Esophagus squamous epithelium (tissue), 4 donors: Measurements from ENCODE around the gene MUC4.

Experiments used
- POLR2A ChIP-seq, 4 donors: fragments of 450-650 bp; IDR thresholded peaks; one replicate each; pipeline ENCODE4 v1.6.1; 2017; ENCODE audit warnings: antibody characterized with exemption in 4 of 4, mild to moderate bottlenecking in 4 of 4, moderate library complexity in 3 of 4
- TF ChIP-seq, protein P1 (sequence below), 6 experiments: fragments of 450-650 bp in 4 of 6; fragments of 200-600 bp in 2 of 6; sonication (generic) in 2 of 6; IDR thresholded peaks; one replicate each; pipeline ENCODE4 v1.5.1; 2016 to 2019; ENCODE audit warnings: antibody characterized with exemption in 6 of 6, mild to moderate bottlenecking in 4 of 6, moderate library complexity in 4 of 6

DNA sequence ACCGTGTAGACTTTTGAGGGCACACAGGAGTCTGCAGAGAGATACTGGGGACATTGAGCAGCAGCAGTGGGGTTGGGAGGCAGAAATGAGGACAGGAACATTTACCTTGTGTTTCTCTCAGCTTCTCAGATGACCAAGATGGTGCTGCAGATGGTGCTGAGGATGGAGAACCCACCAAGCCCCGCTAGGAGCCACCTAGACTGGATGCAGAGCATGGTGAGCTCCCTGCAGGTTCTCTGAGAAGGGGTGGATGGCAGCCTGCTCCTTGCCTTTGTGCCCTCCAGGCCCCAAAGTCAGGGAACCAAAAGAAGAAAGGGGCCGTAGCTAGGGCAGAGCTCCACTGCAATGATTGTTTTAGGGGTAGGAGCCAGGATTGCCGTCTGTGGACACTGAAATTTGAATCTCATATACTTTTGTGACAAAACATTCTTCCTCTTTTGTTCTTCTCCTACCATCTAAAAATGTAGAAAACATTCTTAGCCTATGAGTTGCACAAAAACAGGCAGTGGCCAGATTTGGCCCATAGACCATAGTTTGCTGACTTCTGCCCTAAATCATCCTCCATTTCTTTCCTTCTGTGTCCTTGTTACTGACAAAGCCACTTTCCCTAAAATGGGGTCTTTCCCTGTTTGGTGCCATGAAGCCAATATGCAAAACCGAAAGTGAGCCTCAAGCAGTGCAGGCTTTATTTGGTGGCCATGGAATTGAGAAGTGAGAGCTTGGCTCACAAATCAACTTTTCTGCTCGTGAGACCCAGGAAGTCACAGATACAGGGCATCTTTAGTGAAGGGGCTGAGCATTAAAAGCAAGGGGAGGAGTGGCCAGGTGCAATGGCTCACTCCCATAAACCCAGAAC is 102.9 kb downstream of the MUC4 start:
- TF ChIP-seq, protein P1, sequence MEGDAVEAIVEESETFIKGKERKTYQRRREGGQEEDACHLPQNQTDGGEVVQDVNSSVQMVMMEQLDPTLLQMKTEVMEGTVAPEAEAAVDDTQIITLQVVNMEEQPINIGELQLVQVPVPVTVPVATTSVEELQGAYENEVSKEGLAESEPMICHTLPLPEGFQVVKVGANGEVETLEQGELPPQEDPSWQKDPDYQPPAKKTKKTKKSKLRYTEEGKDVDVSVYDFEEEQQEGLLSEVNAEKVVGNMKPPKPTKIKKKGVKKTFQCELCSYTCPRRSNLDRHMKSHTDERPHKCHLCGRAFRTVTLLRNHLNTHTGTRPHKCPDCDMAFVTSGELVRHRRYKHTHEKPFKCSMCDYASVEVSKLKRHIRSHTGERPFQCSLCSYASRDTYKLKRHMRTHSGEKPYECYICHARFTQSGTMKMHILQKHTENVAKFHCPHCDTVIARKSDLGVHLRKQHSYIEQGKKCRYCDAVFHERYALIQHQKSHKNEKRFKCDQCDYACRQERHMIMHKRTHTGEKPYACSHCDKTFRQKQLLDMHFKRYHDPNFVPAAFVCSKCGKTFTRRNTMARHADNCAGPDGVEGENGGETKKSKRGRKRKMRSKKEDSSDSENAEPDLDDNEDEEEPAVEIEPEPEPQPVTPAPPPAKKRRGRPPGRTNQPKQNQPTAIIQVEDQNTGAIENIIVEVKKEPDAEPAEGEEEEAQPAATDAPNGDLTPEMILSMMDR (IDR thresholded peaks at IDR 0.05), result no peak
- TF ChIP-seq POLR2A (IDR thresholded peaks at IDR 0.05), result no peak
